ENCODE measurements around the gene PAIP2. TPM values are rescaled to one million over a fixed set of nuclear protein-coding genes. Genes with fewer than 3 reads are reported as not detected.
"Not testable (repeated sequence)": the region's sequence is repeated elsewhere in the genome, so short reads cannot be mapped to it uniquely, and the experiment has no call there.

Gene PAIP2
- total RNA-seq, 2 donors from 2014 or later: 53.9 to 65.6 TPM

GRCh38 chr5:139342423-139342723 is 719 bp downstream of the PAIP2 start:
- DNase-seq (ENCODE audit: low spot score) (no peak), ATAC-seq (ENCODE audit: insufficient number of reproducible peaks, low FRiP score, low read depth) (no peak)
- Histone ChIP-seq H3K27me3 (replicated peaks; ENCODE audit: insufficient read depth) (no peaks in the 10 kb centered on the region), H3K9me3 (no peaks in the 10 kb centered on the region), H3K4me3 (peak overlapping the region; percentile 91), H3K27ac (peak overlapping the region; percentile 95 to 97), H3K4me1 (ENCODE audit: control insufficient read depth in 1 of 2, low read depth in 2 of 2) (peaks cover 17 to 32% of the 10 kb centered on the region in 2 donors), H3K36me3 (no peaks in the 10 kb centered on the region)
- TF ChIP-seq CTCF (IDR thresholded peaks at IDR 0.05): no peak

DNA sequence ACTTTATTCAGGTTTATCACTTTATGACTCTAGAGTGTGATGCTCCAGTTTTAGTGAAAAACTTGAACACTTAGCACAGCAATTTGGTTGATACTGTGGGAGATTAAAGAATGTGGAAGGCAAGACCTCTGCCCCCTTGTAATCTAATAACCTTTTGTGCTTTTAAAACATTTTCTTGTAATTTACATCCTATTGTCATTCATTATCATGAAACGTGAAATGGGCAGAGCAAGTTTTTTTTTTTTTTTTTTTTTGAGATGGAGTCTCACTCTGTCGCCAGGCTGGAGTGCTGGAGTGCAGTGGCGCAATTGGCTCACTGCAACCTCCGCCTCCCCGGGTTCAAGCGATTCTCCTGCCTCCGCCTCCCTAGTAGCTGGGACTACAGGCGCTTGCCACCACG is 1.8 kb downstream of the PAIP2 start:
- H3K27me3 ChIP-seq (replicated peaks; ENCODE audit: insufficient read depth): no peaks in the 10 kb centered on the region
- H3K4me1 ChIP-seq (ENCODE audit: control insufficient read depth in 1 of 2, low read depth in 2 of 2): peaks cover 20 to 32% of the 10 kb centered on the region in 2 donors
- H3K4me3 ChIP-seq: peak overlapping the region; percentile 91
- no peak for TF ChIP-seq CTCF (IDR thresholded peaks at IDR 0.05)
- H3K9me3 ChIP-seq: no peaks in the 10 kb centered on the region
- H3K36me3 ChIP-seq: no peaks in the 10 kb centered on the region
- no peak overlapping the region for H3K27ac ChIP-seq
- no peak for DNase-seq (ENCODE audit: low spot score)
- ATAC-seq (ENCODE audit: insufficient number of reproducible peaks, low FRiP score, low read depth): no peak

DNA sequence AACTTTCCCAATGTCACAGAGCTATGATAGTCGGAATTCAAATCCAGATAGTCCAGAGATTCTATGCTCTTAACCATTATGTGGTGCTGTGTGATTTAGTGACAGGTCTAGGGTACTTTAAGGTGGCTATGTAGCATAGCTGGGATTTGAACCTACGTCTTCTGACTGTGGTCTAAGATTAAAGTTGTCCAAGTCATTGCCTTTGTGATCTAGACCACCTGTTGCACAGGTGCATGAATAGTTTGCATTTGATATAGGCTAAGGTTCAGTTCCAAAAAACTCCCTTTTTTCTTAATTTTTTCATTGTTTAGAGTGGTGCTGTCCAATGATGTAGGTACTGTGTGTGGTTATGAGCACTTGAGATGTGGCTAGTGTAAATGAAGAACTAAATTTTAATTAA is 2.5 kb downstream of the PAIP2 start:
- Histone ChIP-seq H3K4me3 (no peak overlapping the region), H3K9me3 (no peaks in the 10 kb centered on the region), H3K27ac (no peak overlapping the region), H3K36me3 (no peaks in the 10 kb centered on the region), H3K4me1 (ENCODE audit: control insufficient read depth in 1 of 2, low read depth in 2 of 2) (peaks cover 23 to 32% of the 10 kb centered on the region in 2 donors), H3K27me3 (replicated peaks; ENCODE audit: insufficient read depth) (no peaks in the 10 kb centered on the region)
- TF ChIP-seq CTCF (IDR thresholded peaks at IDR 0.05): no peak
- no peak for ATAC-seq (ENCODE audit: insufficient number of reproducible peaks, low FRiP score, low read depth)
- DNase-seq (ENCODE audit: low spot score): no peak

- not testable (repeated sequence) for H3K27me3 ChIP-seq (replicated peaks; ENCODE audit: insufficient read depth); H3K36me3 ChIP-seq; ATAC-seq (ENCODE audit: insufficient number of reproducible peaks, low FRiP score, low read depth); H3K27ac ChIP-seq; DNase-seq (ENCODE audit: low spot score); H3K4me3 ChIP-seq; H3K9me3 ChIP-seq
- peaks cover 27 to 39% of the 10 kb centered on the region in 2 donors for H3K4me1 ChIP-seq (ENCODE audit: control insufficient read depth in 1 of 2, low read depth in 2 of 2)
These were observed 3.8 kb downstream of the PAIP2 start for GRCh38 chr5:139345442-139345841.

DNA sequence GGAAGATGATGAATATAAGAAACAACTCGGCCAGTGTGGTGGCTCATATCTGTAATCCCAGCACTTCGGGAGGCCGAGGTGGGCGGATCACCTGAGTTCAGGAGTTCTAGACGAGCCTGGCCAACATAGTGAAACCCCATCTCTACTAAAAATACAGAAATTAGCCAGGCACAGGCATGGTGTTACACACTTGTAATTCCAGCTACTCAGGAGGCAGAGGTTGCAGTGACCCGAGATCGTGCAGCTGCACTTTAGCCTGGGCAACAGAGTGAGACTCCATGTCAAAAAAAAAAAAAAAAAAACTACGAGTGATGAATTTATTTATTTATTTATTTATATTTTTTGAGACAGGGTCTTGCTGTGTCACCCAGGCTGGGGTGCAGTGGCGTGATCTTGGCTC is 6.2 kb downstream of the PAIP2 start:
- ATAC-seq (ENCODE audit: insufficient number of reproducible peaks, low FRiP score, low read depth); H3K27me3 ChIP-seq (replicated peaks; ENCODE audit: insufficient read depth); H3K4me3 ChIP-seq; H3K9me3 ChIP-seq; DNase-seq (ENCODE audit: low spot score); H3K27ac ChIP-seq; H3K36me3 ChIP-seq: not testable (repeated sequence)
- peaks cover 25 to 28% of the 10 kb centered on the region in 2 donors for H3K4me1 ChIP-seq (ENCODE audit: control insufficient read depth in 1 of 2, low read depth in 2 of 2)

DNA sequence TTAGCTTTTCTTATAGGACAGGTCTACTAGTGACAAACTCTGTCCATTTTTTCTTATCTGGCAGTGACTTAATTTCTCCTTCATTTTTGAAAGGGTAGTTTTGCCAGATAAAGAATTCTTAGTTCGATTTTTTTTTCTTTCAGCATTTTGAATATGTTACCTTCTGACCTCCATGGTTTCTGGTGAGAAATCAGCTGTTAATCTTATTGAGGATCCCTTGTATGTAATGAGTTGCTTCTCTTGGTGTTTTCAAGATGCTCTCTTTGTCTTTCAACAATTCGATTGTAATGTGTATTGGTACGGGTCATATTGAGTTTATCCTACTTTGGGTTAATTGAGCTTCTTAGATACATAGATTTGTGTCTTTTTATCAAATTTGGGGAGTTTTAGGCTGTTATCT is 12.5 kb downstream of the PAIP2 start:
- H3K4me1 ChIP-seq (ENCODE audit: control insufficient read depth in 1 of 2, low read depth in 2 of 2): peaks cover 4 to 10% of the 10 kb centered on the region in 2 donors
- no peak for TF ChIP-seq CTCF (IDR thresholded peaks at IDR 0.05)
- no peaks in the 10 kb centered on the region for H3K9me3 ChIP-seq
- ATAC-seq (ENCODE audit: insufficient number of reproducible peaks, low FRiP score, low read depth) (no peak), DNase-seq (ENCODE audit: low spot score) (no peak)
- no peak overlapping the region for H3K27ac ChIP-seq
- no peaks in the 10 kb centered on the region for H3K36me3 ChIP-seq
- no peaks in the 10 kb centered on the region for H3K27me3 ChIP-seq (replicated peaks; ENCODE audit: insufficient read depth)
- no peak overlapping the region for H3K4me3 ChIP-seq

GRCh38 chr5:139355900-139356299 is 14.2 kb downstream of the PAIP2 start:
- ATAC-seq (ENCODE audit: insufficient number of reproducible peaks, low FRiP score, low read depth); H3K27ac ChIP-seq; H3K27me3 ChIP-seq (replicated peaks; ENCODE audit: insufficient read depth); H3K9me3 ChIP-seq; H3K36me3 ChIP-seq; H3K4me3 ChIP-seq; DNase-seq (ENCODE audit: low spot score); H3K4me1 ChIP-seq (ENCODE audit: control insufficient read depth in 1 of 2, low read depth in 2 of 2): not testable (repeated sequence)
